ENCODE data around the gene TMEM167A. TPM values are rescaled to one million over a fixed set of nuclear protein-coding genes. Genes with fewer than 3 reads are reported as not detected.

The TMEM167A gene
- total and polyA plus RNA-seq, 2 of the 4 experiments (the other 2 are of a cell fraction), result 34.6 to 45.1 TPM

DNA sequence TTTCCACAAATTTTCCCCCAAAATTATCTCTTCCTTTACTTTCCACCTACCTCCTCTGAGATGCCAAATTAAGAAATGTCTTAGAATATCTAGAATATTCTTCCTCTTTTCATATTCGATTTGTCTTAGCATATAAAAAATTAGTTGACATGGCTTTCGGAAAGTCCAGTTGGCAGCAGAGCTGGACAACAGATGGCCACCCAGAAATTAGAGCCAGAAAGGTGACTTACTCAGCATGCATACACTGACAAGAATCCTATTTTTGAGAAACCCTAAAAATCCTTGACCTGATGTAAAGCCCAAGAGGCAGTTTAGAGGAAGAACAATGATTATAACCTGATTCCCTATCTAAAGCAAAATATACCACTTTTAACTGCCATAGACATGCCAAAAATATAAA lies 22.0 kb downstream of the TMEM167A start:
- BruUV-seq (replicated peaks), result no TSS peak
- dilution Hi-C loops (cut with HindIII; ENCODE audit: low sequenced_read_pairs, unreplicated experiment), result no loop called here
- no peak overlapping the region for H4K91ac ChIP-seq (ENCODE audit: insufficient read depth, low read depth, low read length)
- no peak overlapping the region for H2AFZ ChIP-seq (replicated peaks; ENCODE audit: low read length, poor library complexity)
- TF ChIP-seq SMC3 (IDR thresholded peaks at IDR 0.05; ENCODE audit: low read depth, low read length) (no peak), RCOR1 (IDR thresholded peaks at IDR 0.05; ENCODE audit: insufficient replicate concordance, low read length) (no peak), POLR2A (IDR thresholded peaks at IDR 0.05; ENCODE audit: low read depth, low read length) (no peak)
- TF ChIP-seq, protein P1, sequence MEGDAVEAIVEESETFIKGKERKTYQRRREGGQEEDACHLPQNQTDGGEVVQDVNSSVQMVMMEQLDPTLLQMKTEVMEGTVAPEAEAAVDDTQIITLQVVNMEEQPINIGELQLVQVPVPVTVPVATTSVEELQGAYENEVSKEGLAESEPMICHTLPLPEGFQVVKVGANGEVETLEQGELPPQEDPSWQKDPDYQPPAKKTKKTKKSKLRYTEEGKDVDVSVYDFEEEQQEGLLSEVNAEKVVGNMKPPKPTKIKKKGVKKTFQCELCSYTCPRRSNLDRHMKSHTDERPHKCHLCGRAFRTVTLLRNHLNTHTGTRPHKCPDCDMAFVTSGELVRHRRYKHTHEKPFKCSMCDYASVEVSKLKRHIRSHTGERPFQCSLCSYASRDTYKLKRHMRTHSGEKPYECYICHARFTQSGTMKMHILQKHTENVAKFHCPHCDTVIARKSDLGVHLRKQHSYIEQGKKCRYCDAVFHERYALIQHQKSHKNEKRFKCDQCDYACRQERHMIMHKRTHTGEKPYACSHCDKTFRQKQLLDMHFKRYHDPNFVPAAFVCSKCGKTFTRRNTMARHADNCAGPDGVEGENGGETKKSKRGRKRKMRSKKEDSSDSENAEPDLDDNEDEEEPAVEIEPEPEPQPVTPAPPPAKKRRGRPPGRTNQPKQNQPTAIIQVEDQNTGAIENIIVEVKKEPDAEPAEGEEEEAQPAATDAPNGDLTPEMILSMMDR (conservative IDR thresholded peaks at IDR 0.05; ENCODE audit: low read depth, low read length), result no peak
- peaks cover 2% of the 10 kb centered on the region; the same call in 1 of the 2 replicates for H4K20me1 ChIP-seq (ENCODE audit: insufficient read depth, low read length)
- no peak overlapping the region for H3K14ac ChIP-seq (replicated peaks; ENCODE audit: low read depth, low read length)
- peaks cover 13% of the 10 kb centered on the region for H3K36me3 ChIP-seq (ENCODE audit: control insufficient read depth, insufficient read depth, low read length)
- H4K8ac ChIP-seq (ENCODE audit: low read depth in 2 of 2, low read length in 2 of 2), result no peak overlapping the region
- no peak overlapping the region for H2BK15ac ChIP-seq (ENCODE audit: low read depth, low read length)
- ChIA-PET POLR2A (ENCODE audit: unreplicated experiment) (no interaction called here), CTCF (no interaction called here)
- H3K18ac ChIP-seq (ENCODE audit: low read depth, low read length), result no peak overlapping the region
- no peaks in the 10 kb centered on the region for H3K27me3 ChIP-seq (ENCODE audit: control insufficient read depth, insufficient read depth, low read length)
- no peaks in the 10 kb centered on the region for H3K9me1 ChIP-seq (ENCODE audit: insufficient read depth, low read length)
- no peak overlapping the region for H2AK5ac ChIP-seq (ENCODE audit: low read depth, low read length)
- in situ Hi-C loops (cut with MboI; ENCODE audit: low sequenced_read_pairs), result loop anchor here (25.0 kb wide), 1 partner anchor 693 kb away; no protein-coding TSS in a partner anchor
- H3K9me3 ChIP-seq (ENCODE audit: control insufficient read depth, insufficient read depth, low read length), result no peaks in the 10 kb centered on the region
- H2AK9ac ChIP-seq (replicated peaks; ENCODE audit: low read depth, low read length, poor library complexity), result no peak overlapping the region
- no peak overlapping the region for H2BK20ac ChIP-seq (ENCODE audit: low read depth, low read length)
- H3K4me1 ChIP-seq (ENCODE audit: control insufficient read depth, insufficient read depth, low read length), result no peaks in the 10 kb centered on the region
- H3K4me3 ChIP-seq (ENCODE audit: insufficient read depth, low read depth, low read length), result no peak overlapping the region
- no peak overlapping the region for H2BK120ac ChIP-seq (ENCODE audit: low read depth, low read length)
- ATAC-seq (ENCODE audit: low read depth), result no peak
- no peak overlapping the region for H3K56ac ChIP-seq (ENCODE audit: extremely low read depth, insufficient read depth, low read length)
- H3K23ac ChIP-seq (ENCODE audit: low read depth, low read length), result no peak overlapping the region
- no peak overlapping the region for H3K9ac ChIP-seq (ENCODE audit: low read depth, low read length)
- H4K5ac ChIP-seq (ENCODE audit: low read depth, low read length), result no peak overlapping the region
- DNase-seq, result no peak
- H2BK5ac ChIP-seq (ENCODE audit: low read depth, low read length, poor library complexity, severe bottlenecking), result no peak overlapping the region
- no peak overlapping the region for H3K27ac ChIP-seq (ENCODE audit: insufficient read depth, low read length)
- WGBS, 2 experiments (ENCODE audit: extremely low coverage in 2 of 2, insufficient read length in 1 of 2), result no CpG with 5 or more reads among the region's 2 CpGs
- intact Hi-C loops (cut with micrococcal nuclease), result loop anchor here (5.0 kb wide), 2 partner anchors 377 to 417 kb away; partner anchors contain the start of gene VCAN
- no peak overlapping the region for H3K4ac ChIP-seq (ENCODE audit: low read depth, low read length)
- H3K4me2 ChIP-seq (ENCODE audit: low read depth, low read length), result no peak overlapping the region
- peaks cover 5 to 19% of the 10 kb centered on the region in 2 experiments for H3K79me1 ChIP-seq (ENCODE audit: low read depth in 1 of 2, low read length in 2 of 2)

Data from IMR-90 (cell line).